Activated T-cell treated with anti-CD3 and anti-CD28 coated beads, Interleukin-2, amount 50 U/mL, for 72 hours (primary cell): ENCODE results near the gene HNRNPD. TPM values are rescaled to one million over a fixed set of nuclear protein-coding genes. Genes with fewer than 3 reads are reported as not detected.
"Not testable (repeated sequence)": the region's sequence is repeated elsewhere in the genome, so short reads cannot be mapped to it uniquely, and the experiment has no call there.

Source experiments
- ATAC-seq, 2 donors: fragments of 150-1000 bp; cut with Tn5 transposase; replicated peaks in 1 of 2; 2 replicates each; pipeline ENCODE4 v1.10.0; 2021; ENCODE audit warnings: moderate library complexity in 2 of 2, mild to moderate bottlenecking in 1 of 2
- DNase-seq, 2 donors: peaks; one replicate each; pipeline ENCODE4 v3.0.0; 2021 to 2022; ENCODE audit warnings: mixed read lengths in 1 of 2
- H3K27ac Mint-ChIP-seq: one replicate; pipeline ENCODE4 v1.8.0; 2022; ENCODE audit warnings: mild to moderate bottlenecking, moderate library complexity, mixed read lengths
- H3K27me3 Mint-ChIP-seq: one replicate; pipeline ENCODE4 v1.8.0; 2022; ENCODE audit warnings: low read depth, mixed read lengths
- H3K36me3 Mint-ChIP-seq, 2 donors: one replicate each; pipeline ENCODE4 v1.8.0; 2022; ENCODE audit warnings: mixed read lengths in 2 of 2, mild to moderate bottlenecking in 1 of 2; ENCODE audit not compliant: insufficient read depth in 2 of 2
- H3K4me1 Mint-ChIP-seq: one replicate; pipeline ENCODE4 v1.8.0; 2022; ENCODE audit warnings: low read depth, mixed read lengths
- H3K4me3 Mint-ChIP-seq, 2 donors: one replicate each; pipeline ENCODE4 v1.8.0; 2022; ENCODE audit warnings: mild to moderate bottlenecking in 2 of 2, mixed read lengths in 2 of 2, moderate library complexity in 2 of 2
- H3K9me3 Mint-ChIP-seq, 2 donors: one replicate each; pipeline ENCODE4 v1.8.0; 2022; ENCODE audit warnings: mixed read lengths in 2 of 2
- total RNA-seq, 2 donors: library from RNA; stranded (reverse); gene quantifications; one replicate each; pipeline ENCODE4 v1.2.3, GENCODE V29; 2022

Gene HNRNPD
- total RNA-seq, 2 donors from 2014 or later: 255 to 265 TPM

DNA sequence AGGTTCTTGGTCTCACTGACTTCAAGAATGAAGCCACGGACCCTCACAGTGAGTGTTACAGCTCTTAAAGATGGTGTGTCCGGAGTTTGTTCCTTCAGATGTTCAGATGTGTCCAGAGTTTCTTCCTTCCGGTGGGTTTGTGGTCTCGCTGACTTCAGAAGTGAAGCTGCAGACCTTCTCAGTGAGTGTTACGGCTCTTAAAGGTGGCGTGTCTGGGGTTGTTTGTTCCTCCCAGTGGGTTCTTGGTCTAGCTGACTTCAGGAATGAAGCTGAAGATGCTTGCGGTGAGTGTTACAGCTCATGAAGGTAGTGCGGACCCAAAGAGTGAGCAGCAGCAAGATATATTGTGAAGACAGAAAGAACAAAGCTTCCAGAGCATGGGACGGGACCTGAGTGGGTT lies 40.1 kb downstream of the HNRNPD start:
- H3K27me3 Mint-ChIP-seq, H3K27ac Mint-ChIP-seq, H3K4me3 Mint-ChIP-seq, DNase-seq, ATAC-seq, H3K4me1 Mint-ChIP-seq, H3K9me3 Mint-ChIP-seq, H3K36me3 Mint-ChIP-seq: not testable (repeated sequence)

DNA sequence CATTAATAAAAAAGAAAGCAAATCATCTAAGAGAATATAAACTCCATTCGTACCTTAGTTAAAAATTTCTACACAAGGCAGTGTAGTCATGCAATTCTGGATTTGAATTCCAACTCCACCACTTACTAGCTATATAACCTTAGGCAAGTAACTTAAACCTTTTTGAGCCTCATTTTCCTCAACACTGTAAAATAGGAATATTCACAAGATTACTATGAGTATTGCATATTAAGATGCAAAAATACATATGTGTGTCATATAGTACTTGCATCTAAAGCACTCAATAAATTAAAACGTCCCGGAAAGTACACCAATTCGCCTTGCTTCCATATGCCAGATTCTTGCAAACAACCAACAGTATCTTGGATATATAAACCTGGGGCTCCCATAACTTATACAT lies 42.0 kb downstream of the HNRNPD start:
- Mint-ChIP-seq H3K4me3 (no peak overlapping the region), H3K36me3 (peaks cover 1 to 3% of the 10 kb centered on the region in 2 donors), H3K27ac (no peak overlapping the region)

DNA sequence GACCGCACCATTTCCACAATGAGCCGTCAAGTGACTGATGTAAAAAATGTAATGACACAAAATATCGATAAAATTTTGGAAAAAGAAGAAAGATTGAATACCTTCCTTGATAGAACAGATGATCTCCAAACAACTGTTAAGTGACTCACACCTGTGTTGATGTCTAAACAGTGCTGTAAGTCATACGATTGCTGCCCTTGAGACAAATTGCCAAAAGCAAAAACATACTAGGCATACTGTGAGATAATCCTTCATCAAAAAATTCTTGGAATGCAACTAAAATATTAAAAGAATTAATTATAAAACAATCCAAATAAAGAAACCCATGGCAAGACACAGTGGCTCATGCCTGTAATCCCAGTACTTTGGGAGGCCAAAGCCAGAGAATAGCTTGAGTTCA lies 53.4 kb downstream of the HNRNPD start:
- Mint-ChIP-seq H3K9me3 (peaks cover 6 to 7% of the 10 kb centered on the region in 2 donors), H3K36me3 (peaks cover 0 to 5% of the 10 kb centered on the region in 2 donors), H3K27me3 (no peaks in the 10 kb centered on the region), H3K27ac (no peak overlapping the region), H3K4me3 (no peak overlapping the region), H3K4me1 (no peaks in the 10 kb centered on the region)
- DNase-seq: no peak
- no peak for ATAC-seq

More for the DNA sequence above, 42.0 kb downstream of the HNRNPD start:
- no peaks in the 10 kb centered on the region for H3K27me3 Mint-ChIP-seq
- DNase-seq (no peak), ATAC-seq (no peak)
- H3K9me3 Mint-ChIP-seq: peaks cover 0 to 4% of the 10 kb centered on the region in 2 donors
- H3K4me1 Mint-ChIP-seq: no peaks in the 10 kb centered on the region

DNA sequence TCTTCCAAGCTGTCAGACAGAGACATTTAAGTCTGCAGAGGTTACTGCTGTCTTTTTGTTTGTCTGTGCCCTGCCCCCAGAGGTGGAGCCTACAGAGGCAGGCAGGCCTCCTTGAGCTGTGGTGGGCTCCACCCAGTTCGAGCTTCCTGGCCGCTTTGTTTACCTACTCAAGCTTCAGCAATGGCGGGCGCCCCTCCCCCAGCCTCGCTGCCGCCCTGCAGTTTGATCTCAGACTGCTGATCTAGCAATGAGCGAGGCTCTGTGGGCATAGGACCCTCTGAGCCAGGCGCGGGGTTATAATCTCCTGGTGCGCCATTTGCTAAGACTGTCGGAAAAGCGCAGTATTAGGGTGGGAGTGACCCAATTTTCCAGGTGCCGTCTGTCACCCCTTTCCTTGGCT lies 70.7 kb downstream of the HNRNPD start:
- not testable (repeated sequence) for H3K9me3 Mint-ChIP-seq, H3K27ac Mint-ChIP-seq, H3K36me3 Mint-ChIP-seq, H3K4me3 Mint-ChIP-seq, H3K4me1 Mint-ChIP-seq, ATAC-seq, DNase-seq, H3K27me3 Mint-ChIP-seq

Other genes starting within 250 kb of the HNRNPD start
- 100 to 1,000 TPM; 222 to 262 TPM for gene HNRNPDL, start 56.5 kb upstream of the HNRNPD start, total RNA-seq
- gene ENOPH1, start 56.6 kb upstream of the HNRNPD start, total RNA-seq: 10 to 100 TPM; 57.0 to 67.8 TPM
- gene TMEM150C, start 188.0 kb upstream of the HNRNPD start, total RNA-seq: under 1 TPM in 1 of 2 donors, not detected in 1; 0.07 TPM